AG09309 (cell line): Measurements from ENCODE around the gene LMO7.
A peak's percentile ranks its signal among the peaks of the same experiment; 100 is the strongest.

ENCODE experiments used
- DNase-seq: peaks from one replicate; pipeline ENCODE4 v3.0.0-alpha.2; 2010; ENCODE audit warnings: low read depth
- H3K4me3 ChIP-seq: 2 replicates; pipeline ENCODE4 v1.5.1; 2011; ENCODE audit warnings: mild to moderate bottlenecking, low read depth, low read length, moderate library complexity; ENCODE audit not compliant: control insufficient read depth
- TF ChIP-seq, protein P1 (sequence below): IDR thresholded peaks from 2 replicates; pipeline ENCODE4 v1.5.1; 2011; ENCODE audit warnings: mild to moderate bottlenecking, low read depth, low read length, inconsistent platforms; ENCODE audit not compliant: insufficient read depth, control insufficient read depth; ENCODE audit errors: missing control alignments

The LMO7 gene

DNA sequence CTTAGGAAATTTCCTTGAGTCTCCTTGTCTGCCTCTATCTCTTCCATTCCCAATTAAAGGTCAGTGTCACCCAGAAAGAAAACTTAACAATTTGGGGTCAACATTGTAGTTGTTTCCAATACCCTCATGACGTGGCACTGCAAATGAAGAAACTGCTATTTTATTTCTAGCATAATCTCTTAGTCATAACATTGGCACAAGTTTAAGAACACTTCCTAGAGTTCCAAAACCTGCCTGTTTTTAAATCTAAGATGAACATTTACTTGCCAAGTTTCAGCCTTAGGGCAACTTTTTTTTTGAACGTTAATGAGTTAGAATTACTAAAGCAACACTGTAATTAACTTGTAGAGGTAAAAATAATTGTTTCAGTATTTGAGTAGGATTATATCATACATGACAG lies 108.0 kb downstream of the LMO7 start:
- TF ChIP-seq, protein P1, sequence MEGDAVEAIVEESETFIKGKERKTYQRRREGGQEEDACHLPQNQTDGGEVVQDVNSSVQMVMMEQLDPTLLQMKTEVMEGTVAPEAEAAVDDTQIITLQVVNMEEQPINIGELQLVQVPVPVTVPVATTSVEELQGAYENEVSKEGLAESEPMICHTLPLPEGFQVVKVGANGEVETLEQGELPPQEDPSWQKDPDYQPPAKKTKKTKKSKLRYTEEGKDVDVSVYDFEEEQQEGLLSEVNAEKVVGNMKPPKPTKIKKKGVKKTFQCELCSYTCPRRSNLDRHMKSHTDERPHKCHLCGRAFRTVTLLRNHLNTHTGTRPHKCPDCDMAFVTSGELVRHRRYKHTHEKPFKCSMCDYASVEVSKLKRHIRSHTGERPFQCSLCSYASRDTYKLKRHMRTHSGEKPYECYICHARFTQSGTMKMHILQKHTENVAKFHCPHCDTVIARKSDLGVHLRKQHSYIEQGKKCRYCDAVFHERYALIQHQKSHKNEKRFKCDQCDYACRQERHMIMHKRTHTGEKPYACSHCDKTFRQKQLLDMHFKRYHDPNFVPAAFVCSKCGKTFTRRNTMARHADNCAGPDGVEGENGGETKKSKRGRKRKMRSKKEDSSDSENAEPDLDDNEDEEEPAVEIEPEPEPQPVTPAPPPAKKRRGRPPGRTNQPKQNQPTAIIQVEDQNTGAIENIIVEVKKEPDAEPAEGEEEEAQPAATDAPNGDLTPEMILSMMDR, result no peak
- no peak overlapping the region for H3K4me3 ChIP-seq
- DNase-seq, result no peak

DNA sequence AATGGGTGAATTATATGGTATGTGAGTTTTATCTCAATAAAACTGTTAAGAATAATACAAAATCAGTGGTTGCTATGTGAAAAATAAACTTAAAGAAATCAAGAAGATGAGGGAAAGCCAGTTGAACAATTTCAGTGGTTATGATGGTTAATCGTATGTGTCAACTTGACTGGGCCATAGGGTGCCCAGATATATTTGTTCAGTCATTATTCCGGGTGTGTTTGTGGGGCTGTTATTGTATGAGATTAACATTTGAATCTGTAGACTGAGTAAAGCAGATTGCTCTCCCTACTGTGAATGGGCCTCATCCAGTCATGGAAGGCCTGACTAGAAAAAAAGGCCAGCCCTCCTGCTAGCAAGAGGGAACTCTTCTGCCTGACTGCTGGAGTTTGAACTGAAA lies 109.3 kb downstream of the LMO7 start:
- TF ChIP-seq, protein P1, result no peak
- no peak overlapping the region for H3K4me3 ChIP-seq
- no peak for DNase-seq

DNA sequence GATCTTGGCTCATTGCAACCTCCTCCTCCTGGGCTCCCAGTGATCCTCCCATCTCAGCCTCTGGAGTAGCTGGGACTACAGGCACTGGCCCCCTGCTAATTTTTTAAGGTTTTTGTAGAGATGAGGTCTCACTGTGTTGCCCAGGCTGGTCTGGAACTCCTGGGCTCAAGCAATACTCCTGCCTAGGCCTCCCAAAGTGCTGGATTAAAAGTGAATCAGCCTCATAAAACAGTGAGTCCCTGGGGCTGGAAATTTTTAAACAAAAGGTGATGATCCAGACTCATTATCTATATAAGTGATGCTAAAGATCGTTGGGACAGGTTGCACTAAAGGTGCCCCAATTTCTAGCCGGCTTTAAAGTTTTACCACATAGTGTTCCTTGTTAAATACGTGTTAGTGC lies 112.7 kb downstream of the LMO7 start:
- TF ChIP-seq, protein P1, result no peak
- no peak overlapping the region for H3K4me3 ChIP-seq
- DNase-seq, result no peak

DNA sequence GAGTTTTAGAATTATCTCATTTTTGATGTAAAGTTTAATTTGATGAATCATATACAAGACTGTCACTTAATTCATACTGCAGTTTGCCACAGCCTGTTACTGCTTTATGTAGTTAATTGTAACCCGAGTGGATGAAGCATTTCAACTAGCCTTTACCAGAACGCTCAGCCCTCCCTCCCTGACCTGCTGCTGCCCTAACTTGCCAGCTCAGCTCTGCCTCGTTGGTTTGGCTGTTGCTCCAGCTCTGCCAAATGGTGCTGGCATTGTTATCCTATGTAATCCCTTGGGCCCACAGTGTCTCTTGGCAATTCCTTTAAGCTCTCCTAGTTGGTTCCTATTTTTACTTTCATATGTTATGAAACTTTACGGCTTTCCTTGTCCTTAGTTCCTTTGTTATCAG lies 113.3 kb downstream of the LMO7 start:
- TF ChIP-seq, protein P1, result no peak
- peak; percentile 40 for DNase-seq
- H3K4me3 ChIP-seq, result no peak overlapping the region

DNA sequence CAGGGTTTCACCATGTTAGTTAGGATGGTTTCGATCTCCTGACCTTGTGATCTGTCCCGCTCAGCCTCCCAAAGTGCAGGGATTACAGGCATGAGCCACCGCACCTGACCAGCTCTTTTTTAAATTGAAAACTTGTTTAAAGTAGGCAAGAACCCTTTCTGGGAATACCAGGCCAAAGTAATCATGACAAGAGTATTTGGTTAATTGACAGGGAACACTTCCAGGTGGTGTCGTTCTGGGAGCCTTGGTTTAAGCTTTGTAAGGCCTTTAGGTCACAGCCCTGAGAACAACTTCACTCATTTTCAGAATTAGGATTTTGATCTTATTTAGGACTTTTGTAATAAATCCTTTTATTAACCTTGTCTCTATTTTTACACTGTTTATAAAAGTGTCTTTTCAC lies 115.2 kb downstream of the LMO7 start:
- no peak overlapping the region for H3K4me3 ChIP-seq
- TF ChIP-seq, protein P1, result no peak
- no peak for DNase-seq

DNA sequence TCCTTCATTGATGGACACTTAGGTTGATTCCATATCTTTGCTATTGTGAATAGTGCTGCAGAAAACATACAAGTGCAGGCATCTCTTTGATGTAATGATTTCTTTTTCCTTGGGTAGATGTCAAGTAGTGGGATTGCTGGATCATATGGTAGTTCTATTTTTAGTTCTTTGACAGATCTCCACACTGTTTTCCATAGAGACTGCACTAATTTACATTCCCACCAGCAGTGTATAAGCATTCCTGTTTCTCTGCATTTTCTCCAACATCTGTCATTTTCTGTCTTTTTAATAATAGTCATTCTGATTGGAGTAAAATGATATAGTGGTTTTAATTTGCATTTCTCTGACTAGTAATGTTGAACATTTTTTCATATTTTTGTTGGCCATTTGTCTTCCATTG lies 116.7 kb downstream of the LMO7 start:
- TF ChIP-seq, protein P1, result no peak
- DNase-seq, result no peak
- no peak overlapping the region for H3K4me3 ChIP-seq

DNA sequence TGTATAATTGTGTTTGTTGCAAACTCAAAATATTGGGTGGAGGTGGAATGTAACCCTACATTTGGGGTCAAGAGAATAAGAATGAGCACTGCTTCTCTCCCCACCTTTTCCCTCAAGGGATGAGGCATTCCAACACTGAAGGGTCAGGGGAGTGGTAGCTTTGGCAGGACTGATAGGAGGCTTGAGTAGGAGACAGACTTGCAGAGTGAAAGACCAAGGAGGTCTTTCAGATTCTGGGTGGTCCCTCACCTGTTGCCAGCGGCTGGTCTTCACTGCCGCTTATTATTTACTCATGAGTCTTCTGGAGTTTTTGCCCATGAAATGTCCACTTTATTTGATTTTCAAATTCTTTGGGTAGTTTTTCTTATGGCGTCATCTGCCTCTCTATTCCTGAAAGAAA lies 118.8 kb downstream of the LMO7 start:
- TF ChIP-seq, protein P1, result no peak
- DNase-seq, result no peak
- no peak overlapping the region for H3K4me3 ChIP-seq
